ENCODE data around the gene DOCK7. TPM values are rescaled to one million over a fixed set of nuclear protein-coding genes. Genes with fewer than 3 reads are reported as not detected.
"Not testable (repeated sequence)": the region's sequence is repeated elsewhere in the genome, so short reads cannot be mapped to it uniquely, and the experiment has no call there.

DOCK7 gene
- total and polyA plus RNA-seq, 8 donors: 4.7 to 118 (median 32.4) TPM

DNA sequence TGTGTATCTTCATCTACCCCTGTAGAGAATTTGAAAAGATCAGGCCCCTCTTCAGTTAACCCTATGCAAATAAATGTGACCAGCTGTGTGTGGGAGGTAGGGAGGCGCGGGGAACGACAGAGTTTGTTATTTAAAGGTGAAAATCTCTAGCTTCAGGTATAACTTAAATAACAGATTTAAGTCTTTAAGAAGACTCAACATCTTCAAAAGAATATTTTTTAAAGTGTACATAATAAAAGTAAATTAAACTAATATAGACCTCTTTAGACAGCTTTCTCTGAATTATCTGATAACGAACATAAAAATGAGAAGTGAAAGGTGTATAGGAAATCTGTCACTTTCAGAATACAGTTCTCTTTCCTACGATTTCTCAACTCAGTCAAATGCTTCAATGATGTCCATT, 74.9 kb downstream of the DOCK7 start:
- H3K4me3 ChIP-seq: no peak overlapping the region
- no peak for DNase-seq
- no peaks in the 10 kb centered on the region for H3K9me3 ChIP-seq
- H3K27me3 ChIP-seq: no peaks in the 10 kb centered on the region
- H3K4me1 ChIP-seq: no peaks in the 10 kb centered on the region
- H3K36me3 ChIP-seq: peaks cover 0 to 27% (median 23%) of the 10 kb centered on the region in 4 donors
- intact Hi-C loops (cut with DNase I; ENCODE audit: low total_unique reads): no loop called here
- TF ChIP-seq, protein P1, sequence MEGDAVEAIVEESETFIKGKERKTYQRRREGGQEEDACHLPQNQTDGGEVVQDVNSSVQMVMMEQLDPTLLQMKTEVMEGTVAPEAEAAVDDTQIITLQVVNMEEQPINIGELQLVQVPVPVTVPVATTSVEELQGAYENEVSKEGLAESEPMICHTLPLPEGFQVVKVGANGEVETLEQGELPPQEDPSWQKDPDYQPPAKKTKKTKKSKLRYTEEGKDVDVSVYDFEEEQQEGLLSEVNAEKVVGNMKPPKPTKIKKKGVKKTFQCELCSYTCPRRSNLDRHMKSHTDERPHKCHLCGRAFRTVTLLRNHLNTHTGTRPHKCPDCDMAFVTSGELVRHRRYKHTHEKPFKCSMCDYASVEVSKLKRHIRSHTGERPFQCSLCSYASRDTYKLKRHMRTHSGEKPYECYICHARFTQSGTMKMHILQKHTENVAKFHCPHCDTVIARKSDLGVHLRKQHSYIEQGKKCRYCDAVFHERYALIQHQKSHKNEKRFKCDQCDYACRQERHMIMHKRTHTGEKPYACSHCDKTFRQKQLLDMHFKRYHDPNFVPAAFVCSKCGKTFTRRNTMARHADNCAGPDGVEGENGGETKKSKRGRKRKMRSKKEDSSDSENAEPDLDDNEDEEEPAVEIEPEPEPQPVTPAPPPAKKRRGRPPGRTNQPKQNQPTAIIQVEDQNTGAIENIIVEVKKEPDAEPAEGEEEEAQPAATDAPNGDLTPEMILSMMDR (IDR thresholded peaks at IDR 0.05): no peak
- no peak for TF ChIP-seq POLR2A (IDR thresholded peaks at IDR 0.05)
- TF ChIP-seq POLR2AphosphoS5 (IDR thresholded peaks at IDR 0.05): no peak
- no peak for TF ChIP-seq EP300 (IDR thresholded peaks at IDR 0.05)
- 86 to 91% (median 89%) methylated on average over 5 of the region's 5 CpGs for WGBS, 5 donors
- no peak overlapping the region for H3K27ac ChIP-seq

DNA sequence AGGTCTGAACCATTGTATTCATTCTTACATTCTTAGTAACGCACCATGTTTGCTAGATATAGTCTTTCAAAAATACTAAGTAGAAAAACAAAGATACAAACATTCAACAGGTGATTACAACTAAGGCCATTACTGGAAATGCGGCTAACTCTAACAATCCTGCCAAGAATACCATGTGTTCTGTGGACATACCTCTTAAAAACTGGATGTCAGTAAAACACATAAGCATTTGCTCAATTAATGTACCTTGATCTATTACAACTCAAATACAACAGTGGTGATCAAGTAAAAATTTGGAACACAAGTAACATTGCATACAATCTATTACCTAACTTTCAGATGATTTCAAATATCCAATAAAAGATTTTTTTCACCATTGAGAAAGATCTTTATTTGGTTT, 75.4 kb downstream of the DOCK7 start:
- no peak overlapping the region for H3K4me3 ChIP-seq
- no peaks in the 10 kb centered on the region for H3K27me3 ChIP-seq
- no peaks in the 10 kb centered on the region for H3K9me3 ChIP-seq
- TF ChIP-seq POLR2A (IDR thresholded peaks at IDR 0.05): no peak
- TF ChIP-seq, protein P1 (IDR thresholded peaks at IDR 0.05): no peak
- TF ChIP-seq POLR2AphosphoS5 (IDR thresholded peaks at IDR 0.05): no peak
- TF ChIP-seq EP300 (IDR thresholded peaks at IDR 0.05): no peak
- DNase-seq: no peak
- H3K27ac ChIP-seq: no peak overlapping the region
- intact Hi-C loops (cut with DNase I; ENCODE audit: low total_unique reads): no loop called here
- peaks cover 0 to 22% (median 18%) of the 10 kb centered on the region in 4 donors for H3K36me3 ChIP-seq
- H3K4me1 ChIP-seq: no peaks in the 10 kb centered on the region
- 74 to 87% (median 76%) methylated on average over 2 of the region's 2 CpGs for WGBS, 5 donors

DNA sequence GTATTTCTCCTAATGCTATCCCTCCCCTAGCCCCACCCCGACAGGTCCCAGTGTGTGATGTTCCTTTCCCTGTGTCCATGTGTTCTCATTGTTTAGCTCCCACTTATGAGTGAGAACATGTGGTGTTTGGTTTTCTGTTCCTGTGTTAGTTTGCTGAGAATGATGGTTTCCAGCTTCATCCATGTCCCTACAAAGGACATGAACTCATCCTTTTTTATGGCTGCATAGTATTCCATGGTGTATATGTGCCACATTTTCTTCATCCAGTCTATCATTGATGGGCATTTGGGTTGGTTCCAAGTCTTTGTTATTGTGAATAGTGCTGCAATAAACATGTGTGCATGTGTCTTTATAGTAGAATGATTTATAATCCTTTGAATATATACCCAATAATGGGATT, 77.6 kb downstream of the DOCK7 start:
- H3K4me3 ChIP-seq; H3K27ac ChIP-seq; intact Hi-C loops (cut with DNase I; ENCODE audit: low total_unique reads); H3K9me3 ChIP-seq; DNase-seq; H3K27me3 ChIP-seq; H3K4me1 ChIP-seq: not testable (repeated sequence)
- H3K36me3 ChIP-seq: peaks cover 0 to 21% (median 16%) of the 10 kb centered on the region in 4 donors
- 94 to 100% (median 96%) methylated on average over 1 of the region's 1 CpG for WGBS, 5 donors

DNA sequence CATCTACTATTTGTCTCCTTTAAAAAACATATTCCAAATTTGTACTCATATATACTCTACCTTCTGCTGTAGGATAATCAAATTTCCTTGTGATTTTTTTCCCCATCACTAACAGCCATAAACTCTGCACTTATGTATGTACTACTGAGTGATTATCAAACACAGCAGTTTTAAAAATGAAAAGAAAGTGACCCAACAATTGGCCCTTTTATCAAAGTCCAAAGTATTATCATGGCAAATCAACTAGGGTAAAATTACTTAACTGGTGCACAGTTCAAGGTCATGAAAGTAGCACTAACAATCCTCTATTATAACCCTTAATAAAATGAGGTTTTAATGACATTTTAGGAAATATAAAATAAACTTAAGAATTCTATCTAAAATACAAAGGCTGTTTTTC, 79.3 kb downstream of the DOCK7 start:
- no peak for TF ChIP-seq POLR2AphosphoS5 (IDR thresholded peaks at IDR 0.05)
- TF ChIP-seq, protein P1 (IDR thresholded peaks at IDR 0.05): no peak
- no peak for TF ChIP-seq EP300 (IDR thresholded peaks at IDR 0.05)
- TF ChIP-seq POLR2A (IDR thresholded peaks at IDR 0.05): no peak
- H3K27me3 ChIP-seq: no peaks in the 10 kb centered on the region
- intact Hi-C loops (cut with DNase I; ENCODE audit: low total_unique reads): no loop called here
- DNase-seq: no peak
- no peak overlapping the region for H3K4me3 ChIP-seq
- H3K36me3 ChIP-seq: peaks cover 0 to 21% (median 16%) of the 10 kb centered on the region in 4 donors
- no peaks in the 10 kb centered on the region for H3K9me3 ChIP-seq
- H3K27ac ChIP-seq: no peak overlapping the region
- H3K4me1 ChIP-seq: no peaks in the 10 kb centered on the region

DNA sequence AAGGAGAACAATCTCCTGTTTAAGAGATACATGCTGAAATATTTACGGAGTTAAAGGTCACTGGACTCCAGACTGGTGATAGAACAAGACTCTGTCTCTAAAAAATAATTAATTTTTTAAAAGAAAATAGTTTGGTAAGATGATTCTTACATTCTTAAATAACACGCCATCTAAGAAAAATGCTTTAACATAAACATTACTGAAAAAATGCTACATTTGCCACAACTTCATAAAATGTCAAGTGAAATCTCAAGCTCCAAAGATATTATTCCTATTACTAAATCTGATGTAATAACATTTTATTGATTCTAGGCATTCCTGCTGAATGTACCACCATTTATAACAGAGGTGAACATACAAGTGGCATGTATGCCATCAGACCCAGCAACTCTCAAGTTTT, 86.7 kb downstream of the DOCK7 start:
- Histone ChIP-seq H3K4me1 (peaks cover 0 to 18% (median 8%) of the 10 kb centered on the region in 4 donors), H3K4me3 (no peak overlapping the region), H3K27ac (no peak overlapping the region), H3K36me3 (no peaks in the 10 kb centered on the region), H3K27me3 (no peaks in the 10 kb centered on the region), H3K9me3 (no peaks in the 10 kb centered on the region)
- WGBS, 5 donors: 93 to 95% (median 94%) methylated on average over 2 of the region's 2 CpGs
- TF ChIP-seq EP300 (IDR thresholded peaks at IDR 0.05) (no peak), POLR2AphosphoS5 (IDR thresholded peaks at IDR 0.05) (no peak)
- DNase-seq: no peak
- intact Hi-C loops (cut with DNase I; ENCODE audit: low total_unique reads): no loop called here

Data from stomach (tissue), 9 donors.